ENCODE results near the gene RREB1.

DNA sequence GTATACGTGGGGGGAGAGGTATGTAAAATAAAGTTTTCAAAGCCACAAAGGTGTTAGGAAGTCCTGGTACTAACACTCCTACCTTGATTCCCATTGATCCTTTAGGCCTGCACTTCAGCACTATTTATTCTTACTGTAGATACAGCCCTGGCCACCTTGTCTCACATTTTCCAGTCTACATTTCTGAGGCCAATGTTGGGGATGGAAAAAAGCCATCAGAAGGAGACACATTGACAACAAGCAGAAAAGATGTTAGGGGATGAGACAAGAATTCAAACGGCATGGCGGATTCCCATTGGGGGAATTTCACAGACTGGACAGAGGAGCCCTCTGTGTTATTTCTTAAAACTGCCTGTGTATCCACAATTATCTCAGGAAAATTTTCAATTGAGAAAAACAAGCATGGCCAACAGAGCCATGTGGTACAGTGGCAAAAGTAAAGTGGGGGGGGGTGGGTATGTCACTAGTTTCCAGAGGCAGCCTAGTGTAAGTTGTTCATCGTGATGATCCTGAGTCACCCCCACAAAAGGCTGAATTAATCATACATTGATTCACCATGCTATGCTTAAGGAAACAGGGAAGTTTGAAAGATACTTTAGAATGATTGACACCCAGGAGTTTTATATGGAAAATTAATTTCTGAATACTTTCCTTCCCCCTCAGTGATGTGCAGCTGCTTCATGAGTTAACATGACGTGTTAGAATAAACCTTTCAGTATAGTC is 40.5 kb downstream of the RREB1 start:
- TF ChIP-seq POLR2A (IDR thresholded peaks at IDR 0.05) = no peak
- TF ChIP-seq, protein P1, sequence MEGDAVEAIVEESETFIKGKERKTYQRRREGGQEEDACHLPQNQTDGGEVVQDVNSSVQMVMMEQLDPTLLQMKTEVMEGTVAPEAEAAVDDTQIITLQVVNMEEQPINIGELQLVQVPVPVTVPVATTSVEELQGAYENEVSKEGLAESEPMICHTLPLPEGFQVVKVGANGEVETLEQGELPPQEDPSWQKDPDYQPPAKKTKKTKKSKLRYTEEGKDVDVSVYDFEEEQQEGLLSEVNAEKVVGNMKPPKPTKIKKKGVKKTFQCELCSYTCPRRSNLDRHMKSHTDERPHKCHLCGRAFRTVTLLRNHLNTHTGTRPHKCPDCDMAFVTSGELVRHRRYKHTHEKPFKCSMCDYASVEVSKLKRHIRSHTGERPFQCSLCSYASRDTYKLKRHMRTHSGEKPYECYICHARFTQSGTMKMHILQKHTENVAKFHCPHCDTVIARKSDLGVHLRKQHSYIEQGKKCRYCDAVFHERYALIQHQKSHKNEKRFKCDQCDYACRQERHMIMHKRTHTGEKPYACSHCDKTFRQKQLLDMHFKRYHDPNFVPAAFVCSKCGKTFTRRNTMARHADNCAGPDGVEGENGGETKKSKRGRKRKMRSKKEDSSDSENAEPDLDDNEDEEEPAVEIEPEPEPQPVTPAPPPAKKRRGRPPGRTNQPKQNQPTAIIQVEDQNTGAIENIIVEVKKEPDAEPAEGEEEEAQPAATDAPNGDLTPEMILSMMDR (IDR thresholded peaks at IDR 0.05) = no peak
- TF ChIP-seq EP300 (IDR thresholded peaks at IDR 0.05) = no peak
